Measurements from ENCODE around the gene FCN2.
"Not testable (repeated sequence)": the region's sequence is repeated elsewhere in the genome, so short reads cannot be mapped to it uniquely, and the experiment has no call there.

Gene FCN2

GRCh38 chr9:134847752-134848432, 32.7 kb upstream of the FCN2 start:
- DNase-seq (ENCODE audit: low read depth), result no peak

GRCh38 chr9:134848504-134848903, 32.1 kb upstream of the FCN2 start:
- no peak for DNase-seq (ENCODE audit: low read depth)

- no peak for DNase-seq (ENCODE audit: low read depth)
These were observed 30.0 kb upstream of the FCN2 start for GRCh38 chr9:134850611-134851010.

- DNase-seq (ENCODE audit: low read depth), result no peak
These were observed 29.6 kb upstream of the FCN2 start for GRCh38 chr9:134851020-134851419.

- no peak for DNase-seq (ENCODE audit: low read depth)
These were observed 27.5 kb upstream of the FCN2 start for GRCh38 chr9:134852906-134853654.

GRCh38 chr9:134853893-134854292, 26.7 kb upstream of the FCN2 start:
- no peak for DNase-seq (ENCODE audit: low read depth)

- no peak for DNase-seq (ENCODE audit: low read depth)
These were observed 26.0 kb upstream of the FCN2 start for GRCh38 chr9:134854541-134854981.

- no peak for DNase-seq (ENCODE audit: low read depth)
These were observed 25.2 kb upstream of the FCN2 start for GRCh38 chr9:134855231-134855899.

GRCh38 chr9:134855900-134856377, 24.7 kb upstream of the FCN2 start:
- no peak for DNase-seq (ENCODE audit: low read depth)

GRCh38 chr9:134857451-134857850, 23.2 kb upstream of the FCN2 start:
- DNase-seq (ENCODE audit: low read depth), result not testable (repeated sequence)

GRCh38 chr9:134858051-134858841, 22.4 kb upstream of the FCN2 start:
- DNase-seq (ENCODE audit: low read depth), result peak; percentile 47

- DNase-seq (ENCODE audit: low read depth), result no peak
These were observed 20.1 kb upstream of the FCN2 start for GRCh38 chr9:134860510-134860909.

- DNase-seq (ENCODE audit: low read depth), result no peak
These were observed 18.8 kb upstream of the FCN2 start for GRCh38 chr9:134861595-134862334.

GRCh38 chr9:134863306-134863902, 17.2 kb upstream of the FCN2 start:
- DNase-seq (ENCODE audit: low read depth), result no peak

- no peak for DNase-seq (ENCODE audit: low read depth)
These were observed 16.4 kb upstream of the FCN2 start for GRCh38 chr9:134863941-134864820.

- DNase-seq (ENCODE audit: low read depth), result no peak
These were observed 15.8 kb upstream of the FCN2 start for GRCh38 chr9:134864821-134865190.

- no peak for DNase-seq (ENCODE audit: low read depth)
These were observed 12.5 kb upstream of the FCN2 start for GRCh38 chr9:134867917-134868750.

- DNase-seq (ENCODE audit: low read depth), result no peak
These were observed 11.7 kb upstream of the FCN2 start for GRCh38 chr9:134868751-134869553.

Measured in ELR (cell line).